Pons (tissue), 1 donor: ENCODE data around the gene GFAP.

ENCODE experiments used
- DNase-seq: peaks from one replicate; pipeline ENCODE4 v3.0.0-alpha.2; 2016; ENCODE audit warnings: low spot score

Gene GFAP

GRCh38 chr17:44863061-44863918, 52.0 kb downstream of the GFAP start:
- DNase-seq = no peak

- no peak for DNase-seq
These were observed 52.9 kb downstream of the GFAP start for GRCh38 chr17:44862278-44862914.

GRCh38 chr17:44859701-44860100, 55.6 kb downstream of the GFAP start:
- no peak for DNase-seq

GRCh38 chr17:44854192-44854591, 61.1 kb downstream of the GFAP start:
- no peak for DNase-seq
